Measurements from ENCODE around the gene LHX6.
A peak's percentile ranks its signal among the peaks of the same experiment; 100 is the strongest.

The LHX6 gene

GRCh38 chr9:122214507-122214906 lies 14.2 kb downstream of the LHX6 start:
- no peak for DNase-seq

- peak; percentile 88 for DNase-seq
Measured at GRCh38 chr9:122213589-122214413, 15.0 kb downstream of the LHX6 start.

GRCh38 chr9:122213102-122213588 lies 15.6 kb downstream of the LHX6 start:
- DNase-seq, result no peak

- DNase-seq, result no peak
Measured at GRCh38 chr9:122212473-122213004, 16.2 kb downstream of the LHX6 start.

- no peak for DNase-seq
Measured at GRCh38 chr9:122209451-122209850, 19.3 kb downstream of the LHX6 start.

- no peak for DNase-seq
Measured at GRCh38 chr9:122207096-122207495, 21.7 kb downstream of the LHX6 start.

- DNase-seq, result no peak
Measured at GRCh38 chr9:122206118-122207046, 22.4 kb downstream of the LHX6 start.

GRCh38 chr9:122205176-122205575 lies 23.6 kb downstream of the LHX6 start:
- DNase-seq, result no peak

GRCh38 chr9:122204491-122204890 lies 24.3 kb downstream of the LHX6 start:
- DNase-seq, result no peak

- DNase-seq, result no peak
Measured at GRCh38 chr9:122204055-122204454, 24.7 kb downstream of the LHX6 start.

- no peak for DNase-seq
Measured at GRCh38 chr9:122202111-122202510, 26.6 kb downstream of the LHX6 start.

- DNase-seq, result no peak
Measured at GRCh38 chr9:122201641-122202040, 27.1 kb downstream of the LHX6 start.

- DNase-seq, result no peak
Measured at GRCh38 chr9:122200960-122201595, 27.7 kb downstream of the LHX6 start.

GRCh38 chr9:122197882-122198281 lies 30.9 kb downstream of the LHX6 start:
- DNase-seq, result no peak

GRCh38 chr9:122197426-122197825 lies 31.3 kb downstream of the LHX6 start:
- no peak for DNase-seq

GRCh38 chr9:122195875-122196274 lies 32.9 kb downstream of the LHX6 start:
- DNase-seq, result no peak

- no peak for DNase-seq
Measured at GRCh38 chr9:122193651-122194050, 35.1 kb downstream of the LHX6 start.

- DNase-seq, result no peak
Measured at GRCh38 chr9:122192914-122193525, 35.7 kb downstream of the LHX6 start.

- no peak for DNase-seq
Measured at GRCh38 chr9:122192261-122192875, 36.4 kb downstream of the LHX6 start.

GRCh38 chr9:122191584-122191983 lies 37.2 kb downstream of the LHX6 start:
- DNase-seq, result no peak

GRCh38 chr9:122190597-122191381 lies 38.0 kb downstream of the LHX6 start:
- DNase-seq, result no peak
